Measurements from ENCODE around the gene NGLY1.

The NGLY1 gene, protein sequence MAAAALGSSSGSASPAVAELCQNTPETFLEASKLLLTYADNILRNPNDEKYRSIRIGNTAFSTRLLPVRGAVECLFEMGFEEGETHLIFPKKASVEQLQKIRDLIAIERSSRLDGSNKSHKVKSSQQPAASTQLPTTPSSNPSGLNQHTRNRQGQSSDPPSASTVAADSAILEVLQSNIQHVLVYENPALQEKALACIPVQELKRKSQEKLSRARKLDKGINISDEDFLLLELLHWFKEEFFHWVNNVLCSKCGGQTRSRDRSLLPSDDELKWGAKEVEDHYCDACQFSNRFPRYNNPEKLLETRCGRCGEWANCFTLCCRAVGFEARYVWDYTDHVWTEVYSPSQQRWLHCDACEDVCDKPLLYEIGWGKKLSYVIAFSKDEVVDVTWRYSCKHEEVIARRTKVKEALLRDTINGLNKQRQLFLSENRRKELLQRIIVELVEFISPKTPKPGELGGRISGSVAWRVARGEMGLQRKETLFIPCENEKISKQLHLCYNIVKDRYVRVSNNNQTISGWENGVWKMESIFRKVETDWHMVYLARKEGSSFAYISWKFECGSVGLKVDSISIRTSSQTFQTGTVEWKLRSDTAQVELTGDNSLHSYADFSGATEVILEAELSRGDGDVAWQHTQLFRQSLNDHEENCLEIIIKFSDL

GRCh38 chr3:25782938-25783660, at the start of gene NGLY1:
NGLY1 (minus strand) TSS chr3:25783443; CDS start chr3:25783390, 53 bp downstream.
- peak; percentile 80 for DNase-seq

DNA sequence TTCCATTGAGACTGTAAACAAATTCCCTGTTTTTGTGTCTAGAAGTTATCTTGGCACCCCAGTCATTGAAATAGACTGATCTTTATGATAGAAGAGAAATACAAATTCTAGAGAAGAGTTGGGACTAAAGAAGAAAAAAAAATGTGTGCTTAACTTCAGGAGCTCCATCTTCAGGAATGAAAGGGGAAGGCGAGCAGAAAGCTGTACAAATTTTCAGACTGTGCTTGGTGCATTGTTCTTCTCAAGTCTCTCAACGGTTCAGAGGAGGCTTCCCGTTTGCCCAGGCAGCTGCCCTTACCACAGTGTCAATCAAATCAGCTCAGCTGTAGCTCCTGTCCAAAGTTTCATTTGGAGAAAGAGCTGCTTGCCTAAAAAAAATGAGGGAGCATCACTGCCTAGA, 48.3 kb upstream of the NGLY1 start:
- no peak for DNase-seq

- DNase-seq: no peak
Measured at GRCh38 chr3:25830373-25831280, 47.4 kb upstream of the NGLY1 start.

DNA sequence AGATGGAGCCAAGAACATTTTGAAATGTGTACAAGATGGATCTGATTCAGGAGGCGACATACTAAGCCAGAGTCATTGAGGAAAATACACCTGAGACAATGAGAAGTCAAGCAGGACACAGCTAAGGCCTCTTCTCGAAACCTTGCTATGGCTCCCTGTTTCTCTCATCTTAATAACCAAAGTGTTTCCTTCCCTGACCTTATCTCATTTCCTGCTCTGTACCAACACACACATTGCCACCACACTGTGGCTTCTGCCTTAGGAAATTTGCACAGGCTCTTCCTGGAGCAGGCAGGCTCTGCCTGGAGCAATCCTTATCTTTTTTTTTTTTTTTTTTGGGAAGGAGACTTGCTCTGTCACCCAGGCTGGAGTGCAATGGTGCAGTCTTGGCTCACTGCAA, 43.3 kb upstream of the NGLY1 start:
- no peak for DNase-seq

- DNase-seq: no peak
Measured at GRCh38 chr3:25823314-25823713, 40.1 kb upstream of the NGLY1 start.

DNA sequence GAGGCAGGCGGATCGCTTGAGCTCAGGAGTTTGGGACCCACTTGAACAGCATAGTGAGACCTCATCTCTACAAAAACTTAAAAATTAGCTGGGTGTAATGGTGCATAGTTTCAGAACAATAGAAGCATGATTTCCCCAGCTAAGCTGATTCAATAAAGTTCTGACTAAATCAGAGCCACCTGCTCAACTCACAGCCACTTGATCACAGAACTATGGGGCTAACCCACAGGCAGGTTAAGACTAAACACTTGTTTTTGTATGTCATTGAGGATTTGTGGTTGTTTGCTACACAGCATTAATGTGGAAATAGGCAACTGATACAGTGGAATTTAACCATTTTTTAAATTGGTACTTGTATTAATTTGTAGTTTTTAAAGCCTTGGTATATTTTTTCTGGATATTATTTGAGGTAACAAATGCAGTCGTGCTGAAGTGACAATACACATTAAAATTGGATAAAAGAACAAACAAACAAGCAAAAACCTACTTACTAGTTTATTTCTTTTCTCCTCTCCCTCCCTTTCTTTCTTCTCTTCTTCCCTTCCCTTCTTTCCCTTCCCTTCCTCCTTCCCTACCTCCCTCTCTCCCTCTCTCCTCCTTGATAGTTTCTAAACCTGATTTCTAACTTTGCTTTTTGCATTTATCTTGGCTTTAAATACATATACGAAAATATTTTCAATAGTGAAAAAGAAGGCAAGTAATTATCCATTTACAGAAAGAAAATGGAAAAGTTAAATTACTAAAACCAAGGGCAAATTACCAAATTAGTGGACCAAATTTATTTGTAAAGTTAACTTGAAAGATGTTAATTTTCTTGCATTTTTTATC, 38.7 kb upstream of the NGLY1 start:
- DNase-seq: no peak

GRCh38 chr3:25820816-25821486, 37.7 kb upstream of the NGLY1 start:
- DNase-seq: no peak

GRCh38 chr3:25820366-25820765, 37.1 kb upstream of the NGLY1 start:
- DNase-seq: no peak

- DNase-seq: no peak
Measured at GRCh38 chr3:25818335-25818734, 35.1 kb upstream of the NGLY1 start.

DNA sequence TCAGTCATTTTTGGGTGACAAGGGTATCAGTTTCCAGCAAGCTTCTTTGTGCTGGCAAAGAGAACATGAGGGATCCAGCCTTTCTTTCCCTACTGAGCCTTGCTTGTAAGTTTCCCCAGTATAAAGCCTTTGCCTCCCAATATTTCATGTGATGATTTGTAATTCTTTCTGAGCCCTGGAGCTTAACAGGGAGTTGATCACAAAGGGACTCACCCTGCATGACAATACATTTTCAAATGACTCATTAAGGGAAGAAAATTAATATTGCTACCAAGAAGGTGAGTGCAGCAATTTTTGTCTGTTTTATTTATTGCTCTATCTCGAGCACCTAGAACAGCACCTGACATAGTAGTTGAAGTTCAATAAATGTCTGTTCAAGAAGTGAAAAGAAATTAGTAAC, 34.4 kb upstream of the NGLY1 start:
- DNase-seq: no peak

DNA sequence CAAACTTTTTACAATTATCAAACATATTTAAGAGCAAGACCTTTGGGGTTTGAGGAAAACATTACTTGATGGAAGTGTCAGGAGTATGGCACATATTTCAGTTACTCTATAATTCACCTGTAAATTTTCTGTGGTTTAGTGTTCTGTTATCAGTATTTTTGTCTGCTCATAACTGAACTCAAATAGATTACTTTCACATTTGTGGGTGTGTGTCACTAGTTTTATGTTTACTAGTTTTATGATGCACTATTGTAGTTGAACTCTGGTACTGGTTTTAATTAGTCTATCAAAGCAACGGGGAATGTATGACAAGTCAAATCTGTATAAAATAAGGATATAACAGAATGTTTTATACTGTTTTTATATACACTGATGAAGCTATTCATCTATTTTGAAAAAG, 33.9 kb upstream of the NGLY1 start:
- no peak for DNase-seq

DNA sequence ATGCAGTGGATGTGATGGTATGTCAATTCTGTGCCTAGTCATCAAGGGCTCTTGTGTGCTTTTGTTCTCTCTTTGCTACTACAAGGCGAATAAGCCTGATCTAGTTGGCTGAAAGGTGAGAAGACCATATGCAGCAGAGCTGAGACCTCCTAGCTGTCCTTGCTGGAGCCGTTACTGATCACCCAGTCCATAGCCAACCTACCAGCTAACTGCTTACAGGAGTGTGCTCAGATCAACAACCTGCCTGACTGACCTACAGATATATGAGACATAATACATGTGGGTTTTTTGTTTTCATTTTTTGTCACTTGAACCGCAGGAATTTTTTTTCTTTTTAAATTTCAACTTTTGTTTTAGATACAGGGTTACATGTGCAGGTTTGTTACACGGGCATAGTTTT, 29.4 kb upstream of the NGLY1 start:
- no peak for DNase-seq

GRCh38 chr3:25804676-25805075, 21.4 kb upstream of the NGLY1 start:
- no peak for DNase-seq

GRCh38 chr3:25803833-25804232, 20.6 kb upstream of the NGLY1 start:
- no peak for DNase-seq

DNA sequence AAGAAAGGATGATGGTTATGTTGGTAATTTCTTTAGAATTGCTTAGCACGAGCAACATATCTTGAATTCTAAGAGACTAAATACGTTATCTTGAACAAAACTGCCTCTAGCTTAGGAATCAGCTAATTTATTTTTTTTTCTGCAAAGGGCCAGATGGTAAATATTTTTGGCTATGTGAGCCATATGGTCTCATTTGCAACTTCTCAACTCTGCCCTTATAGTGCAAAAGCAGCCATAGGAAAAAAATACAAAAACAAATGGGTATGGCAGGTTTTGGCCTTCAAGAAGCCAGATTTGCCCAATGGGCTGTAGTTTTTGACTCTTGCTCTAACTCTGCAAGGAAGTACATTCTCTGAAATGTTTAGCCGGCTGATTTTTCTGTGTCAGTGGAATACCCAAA, 18.5 kb upstream of the NGLY1 start:
- DNase-seq: no peak

DNA sequence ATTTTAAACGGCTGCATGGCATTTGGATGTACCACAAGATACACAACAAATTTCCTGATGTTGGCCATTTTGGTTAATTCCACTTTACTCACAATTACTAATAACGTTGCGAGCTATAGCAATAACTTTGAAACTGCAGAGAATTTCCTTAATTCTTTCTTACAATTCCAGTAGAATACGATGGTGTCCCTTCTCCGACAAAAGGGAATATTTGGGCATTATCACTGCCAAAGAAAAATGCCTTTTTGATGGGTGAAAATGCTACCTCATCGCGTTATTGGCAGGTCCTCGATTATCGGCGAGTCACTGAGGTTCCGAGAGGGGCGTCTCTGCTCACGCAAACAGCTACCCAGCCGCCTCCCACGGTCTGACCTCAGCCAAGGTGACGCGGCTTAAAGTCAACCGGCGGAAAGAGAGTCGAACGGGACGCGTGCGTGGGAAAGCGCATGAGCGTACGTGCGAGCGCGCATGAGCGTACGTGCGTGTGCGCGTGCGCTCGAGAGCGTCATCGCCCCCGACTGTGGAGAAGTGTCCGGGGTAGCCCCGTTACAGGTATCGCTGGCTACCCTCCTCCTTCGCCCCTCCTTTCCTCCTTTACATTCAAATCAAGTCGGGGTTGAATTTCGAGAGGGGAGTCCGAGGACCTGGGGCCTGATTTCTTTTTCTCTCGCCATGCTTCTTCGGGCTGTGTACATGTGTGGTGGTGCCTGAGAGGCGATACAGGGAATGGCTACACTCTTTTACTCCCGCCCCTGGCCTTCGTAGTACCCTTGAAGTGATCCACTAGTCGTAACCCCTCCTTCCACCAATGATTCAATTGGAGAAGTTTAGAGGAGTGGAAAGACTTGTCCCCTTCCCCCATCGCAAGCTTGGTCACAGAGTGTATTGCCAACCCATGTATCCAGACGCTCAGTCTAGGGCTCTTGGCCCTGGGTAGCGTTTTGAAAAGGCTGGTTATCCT, 6.6 kb upstream of the NGLY1 start, which contains the start of gene OXSM:
OXSM (plus strand) TSS at position 495 of the 961 bp plus-strand sequence. CDS start 931 bp downstream, outside the sequence.
- DNase-seq: peak; percentile 88

GRCh38 chr3:25789209-25789595, 6.0 kb upstream of the NGLY1 start:
- DNase-seq: no peak

- DNase-seq: no peak
Measured at GRCh38 chr3:25787689-25788088, 4.4 kb upstream of the NGLY1 start.

DNA sequence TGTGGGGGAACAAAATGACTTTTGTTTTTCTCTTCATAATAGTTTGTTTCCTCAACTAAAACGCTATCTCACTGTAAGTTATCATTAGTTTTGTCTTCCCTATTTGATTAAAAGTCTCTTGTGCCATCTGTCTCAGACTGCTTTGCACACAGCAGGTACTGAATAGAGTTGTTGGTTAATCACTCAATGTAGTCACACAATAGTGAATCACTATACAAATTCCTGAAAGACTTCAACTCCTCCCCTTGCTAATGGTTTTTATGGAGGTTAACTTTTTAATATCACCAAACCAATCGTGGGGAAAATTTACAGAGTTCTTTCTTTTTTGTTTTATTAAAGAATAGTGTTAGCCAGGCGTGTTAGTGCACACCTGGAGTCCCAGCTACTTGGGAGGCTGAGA, 2.6 kb upstream of the NGLY1 start:
- no peak for DNase-seq

DNA sequence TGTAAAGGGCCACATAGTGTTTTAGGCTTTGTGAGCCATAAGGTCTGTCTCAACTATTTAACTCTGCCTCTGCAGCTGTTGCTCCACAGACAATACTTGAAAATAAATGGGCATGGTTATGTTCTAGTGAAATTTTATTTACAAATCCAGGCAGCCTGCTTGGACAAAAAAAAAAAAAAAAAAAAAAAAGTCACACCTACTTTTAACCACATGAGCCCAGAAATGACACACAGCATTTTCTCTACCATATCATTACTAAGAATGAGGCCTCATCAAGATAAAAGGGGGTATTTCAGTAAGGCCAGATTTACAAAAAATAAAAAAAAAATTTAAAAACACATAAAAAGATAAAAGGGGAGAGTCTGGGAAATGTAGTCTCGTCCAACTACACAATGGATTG, 1.7 kb upstream of the NGLY1 start:
- DNase-seq: no peak

Measured in activated CD4-positive, alpha-beta T cell treated with anti-CD3 and anti-CD28 coated beads, Interleukin-2, amount 50 U/mL, for 1 hour (primary cell).